B cell (primary cell): ENCODE measurements around the gene OCA2. TPM values are rescaled to one million over a fixed set of nuclear protein-coding genes. Genes with fewer than 3 reads are reported as not detected.

Source experiments
- ATAC-seq: fragments of 200-7000 bp; cut with Tn5 transposase; one replicate; pipeline ENCODE4 v1.10.0; 2021; ENCODE audit warnings: low read depth, mild to moderate bottlenecking, moderate number of reproducible peaks, moderate library complexity
- CTCF ChIA-PET: fragments of 350-600 bp; sonication (Branson Sonifier 250); formaldehyde crosslinking; loops from one replicate; lab custom pipeline; 2021; ENCODE audit warnings: antibody characterized with exemption, inconsistent platforms; lab: Charles Lee
- POLR2A ChIA-PET: fragments of 350-600 bp; sonication (Branson Sonifier 250); formaldehyde crosslinking; loops from one replicate; lab custom pipeline; 2021; ENCODE audit warnings: antibody characterized with exemption; lab: Charles Lee
- DNase-seq: peaks from one replicate; pipeline ENCODE4 v3.0.0; 2013
- H2AFZ ChIP-seq: 2 replicates; pipeline ENCODE4 v1.6.1; 2012; ENCODE audit warnings: mild to moderate bottlenecking, low read depth, low read length; ENCODE audit not compliant: insufficient read depth, poor library complexity, severe bottlenecking
- H3K27ac ChIP-seq, 2 donors: 1 replicate in 1 of 2; 2 replicates in 1 of 2; pipeline ENCODE4 v1.5.1; 2012 to 2013; ENCODE audit warnings: low read length in 2 of 2, mild to moderate bottlenecking in 2 of 2, moderate library complexity in 1 of 2
- H3K27me3 ChIP-seq, 4 experiments: fragments of 200-600 bp in 1 of 4; sonication (generic) in 1 of 4; replicated peaks in 1 of 4; 1 replicate in 2 of 4; 2 replicates in 2 of 4; pipeline versions ENCODE4 v1.6.1 to v1.7.0; 2013 to 2016; ENCODE audit warnings: low read length in 3 of 4, mild to moderate bottlenecking in 2 of 4, mixed read lengths in 1 of 4, moderate library complexity in 1 of 4; ENCODE audit not compliant: insufficient read depth in 4 of 4, control insufficient read depth in 3 of 4; ENCODE audit errors: control extremely low read depth in 1 of 4
- H3K36me3 ChIP-seq, 2 experiments: replicated peaks in 1 of 2; 1 replicate in 1 of 2; 2 replicates in 1 of 2; pipeline versions ENCODE4 v1.6.1 to v1.7.1; 2013; ENCODE audit warnings: low read length in 1 of 2; ENCODE audit not compliant: insufficient read depth in 2 of 2, control insufficient read depth in 1 of 2; ENCODE audit errors: control extremely low read depth in 1 of 2, extremely low read depth in 1 of 2
- H3K4me1 ChIP-seq, 2 donors: fragments of 200-600 bp in 1 of 2; sonication (generic) in 1 of 2; 1 replicate in 1 of 2; 2 replicates in 1 of 2; pipeline versions ENCODE4 v1.5.1 to v1.6.1; 2013 to 2017; ENCODE audit warnings: low read length in 2 of 2; ENCODE audit not compliant: control insufficient read depth in 2 of 2, insufficient read depth in 2 of 2
- H3K4me2 ChIP-seq: replicated peaks from 2 replicates; pipeline ENCODE3; 2012; ENCODE audit warnings: mild to moderate bottlenecking, low read depth, low read length; ENCODE audit not compliant: poor library complexity, severe bottlenecking
- H3K4me3 ChIP-seq, 5 experiments: fragments of 200-600 bp in 1 of 5; sonication (generic) in 1 of 5; 1 replicate in 3 of 5; 2 replicates in 2 of 5; pipeline versions ENCODE4 v1.5.1 to v1.7.0; 2011 to 2016; ENCODE audit warnings: low read length in 4 of 5, mild to moderate bottlenecking in 4 of 5, low read depth in 2 of 5, control low read depth in 1 of 5, moderate library complexity in 1 of 5; ENCODE audit not compliant: insufficient read depth in 1 of 5; ENCODE audit errors: control extremely low read depth in 1 of 5, extremely low read depth in 1 of 5
- H3K79me2 ChIP-seq: fragments of 200-600 bp; sonication (generic); one replicate; pipeline ENCODE4 v1.6.0; 2016; ENCODE audit warnings: low read length; ENCODE audit not compliant: control insufficient read depth, insufficient read depth
- H3K9ac ChIP-seq: fragments of 200-600 bp; sonication (generic); 2 replicates; pipeline ENCODE4 v1.6.1; 2017; ENCODE audit warnings: mild to moderate bottlenecking, low read length, moderate library complexity
- H3K9me3 ChIP-seq, 3 donors: one replicate each; pipeline versions ENCODE4 v1.6.1 to v1.7.1; 2013; ENCODE audit warnings: low read length in 2 of 3; ENCODE audit not compliant: control insufficient read depth in 2 of 3, insufficient read depth in 1 of 3; ENCODE audit errors: control extremely low read depth in 1 of 3
- H4K20me1 ChIP-seq: 2 replicates; pipeline ENCODE4 v1.6.0; 2012; ENCODE audit warnings: mild to moderate bottlenecking, low read length; ENCODE audit not compliant: insufficient read depth, control insufficient read depth, poor library complexity, severe bottlenecking
- H3K27ac Mint-ChIP-seq: one replicate; pipeline ENCODE4 v1.8.0; 2021; ENCODE audit warnings: mixed read lengths
- H3K27me3 Mint-ChIP-seq: one replicate; pipeline ENCODE4 v1.8.0; 2021; ENCODE audit warnings: mixed read lengths
- H3K4me1 Mint-ChIP-seq: one replicate; pipeline ENCODE4 v1.8.0; 2021; ENCODE audit warnings: mixed read lengths
- H3K4me3 Mint-ChIP-seq: one replicate; pipeline ENCODE4 v1.8.0; 2021; ENCODE audit warnings: mixed read lengths
- H3K9me3 Mint-ChIP-seq: one replicate; pipeline ENCODE4 v1.8.0; 2022; ENCODE audit warnings: mixed read lengths; ENCODE audit not compliant: insufficient read depth
- CTCF ChIP-seq: fragments of 200-600 bp; IDR thresholded peaks from one replicate; pipeline ENCODE4 v1.8.0; 2022; ENCODE audit warnings: antibody characterized with exemption, mild to moderate bottlenecking
- EZH2 ChIP-seq: IDR thresholded peaks from 2 replicates; pipeline ENCODE4 v1.6.1; 2012; ENCODE audit warnings: borderline replicate concordance, low read depth, mild to moderate bottlenecking, moderate library complexity, low read length; ENCODE audit not compliant: insufficient read depth, poor library complexity, severe bottlenecking
- WGBS: methylation state at CpG from one replicate; pipeline ENCODE4 v1.1.5; 2013; ENCODE audit warnings: missing lambda C conversion rate; ENCODE audit not compliant: insufficient coverage; 5-methylcytosine and 5-hydroxymethylcytosine counted together
- intact Hi-C: fragments of 100-400 bp; cut with micrococcal nuclease; formaldehyde crosslinking; loops from one replicate; pipeline ENCODE4 v1.10.0; 2022
- polyA plus RNA-seq: library from polyadenylated mRNA; depleted of rRNA; stranded (reverse); fragments of >200 nt; gene quantifications from 2 replicates; pipeline ENCODE4 v1.2.3, GENCODE V29; 2012
- total RNA-seq, 2 donors: library from RNA; stranded (reverse); fragments of 120-200 nt in 1 of 2; gene quantifications; 1 replicate in 1 of 2; 2 replicates in 1 of 2; pipeline versions ENCODE4 v1.2.3 to v1.2.4, GENCODE V29; 2013 to 2022

OCA2 gene
- total and polyA plus RNA-seq, 2 donors (not counting 1 experiment from before 2014, with no cell fraction given), result 0.12 TPM; not detected in 1

DNA sequence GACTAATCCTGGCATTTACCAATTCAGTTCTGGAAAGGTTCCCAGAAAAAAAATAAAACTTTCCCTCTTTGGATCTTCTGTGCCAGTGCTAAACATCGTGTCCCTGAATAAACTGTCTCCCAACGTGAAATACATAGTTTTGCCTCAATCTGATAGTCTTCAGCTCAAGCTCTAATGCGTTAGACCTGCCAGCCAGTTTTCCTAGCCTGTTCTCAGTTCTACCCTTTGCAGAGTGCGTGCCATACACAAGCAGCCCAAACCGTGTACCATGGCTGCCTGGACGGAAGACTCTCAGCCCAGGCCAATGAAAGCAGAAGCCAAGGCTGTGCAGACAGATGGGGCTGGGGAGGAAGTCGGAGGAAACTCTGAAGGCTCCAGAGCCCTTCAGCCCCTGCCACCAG, 11.4 kb upstream of the OCA2 start:
- no peak overlapping the region for H3K27ac Mint-ChIP-seq
- Histone ChIP-seq H3K4me3 (no peak overlapping the region), H3K79me2 (no peaks in the 10 kb centered on the region), H3K36me3 (peaks cover 0 to 33% of the 10 kb centered on the region in 2 experiments), H2AFZ (no peak overlapping the region), H4K20me1 (no peaks in the 10 kb centered on the region), H3K4me2 (no peak overlapping the region), H3K27ac (no peak overlapping the region), H3K4me1 (peaks cover 19 to 21% of the 10 kb centered on the region in 2 donors), H3K27me3 (peaks cover 0 to 25% (median 13%) of the 10 kb centered on the region in 4 experiments), H3K9ac (no peak overlapping the region), H3K9me3 (peaks cover 0 to 8% (median 0%) of the 10 kb centered on the region in 3 donors)
- no peak for ATAC-seq
- no peak for TF ChIP-seq CTCF
- no peak for TF ChIP-seq EZH2
- H3K27me3 Mint-ChIP-seq, result peaks cover 14% of the 10 kb centered on the region
- WGBS, result 88% methylated on average over 6 of the region's 7 CpGs
- intact Hi-C loops, result no loop called here
- DNase-seq, result no peak
- H3K4me3 Mint-ChIP-seq, result no peak overlapping the region
- ChIA-PET POLR2A (no interaction called here), CTCF (interaction anchor here (0.7 to 1.2 kb wide), 2 partner anchors 16 to 67 kb away, joined by 3 to 5 read pairs; no protein-coding TSS in a partner anchor)
- peaks cover 15% of the 10 kb centered on the region for H3K4me1 Mint-ChIP-seq
- H3K9me3 Mint-ChIP-seq, result no peaks in the 10 kb centered on the region

DNA sequence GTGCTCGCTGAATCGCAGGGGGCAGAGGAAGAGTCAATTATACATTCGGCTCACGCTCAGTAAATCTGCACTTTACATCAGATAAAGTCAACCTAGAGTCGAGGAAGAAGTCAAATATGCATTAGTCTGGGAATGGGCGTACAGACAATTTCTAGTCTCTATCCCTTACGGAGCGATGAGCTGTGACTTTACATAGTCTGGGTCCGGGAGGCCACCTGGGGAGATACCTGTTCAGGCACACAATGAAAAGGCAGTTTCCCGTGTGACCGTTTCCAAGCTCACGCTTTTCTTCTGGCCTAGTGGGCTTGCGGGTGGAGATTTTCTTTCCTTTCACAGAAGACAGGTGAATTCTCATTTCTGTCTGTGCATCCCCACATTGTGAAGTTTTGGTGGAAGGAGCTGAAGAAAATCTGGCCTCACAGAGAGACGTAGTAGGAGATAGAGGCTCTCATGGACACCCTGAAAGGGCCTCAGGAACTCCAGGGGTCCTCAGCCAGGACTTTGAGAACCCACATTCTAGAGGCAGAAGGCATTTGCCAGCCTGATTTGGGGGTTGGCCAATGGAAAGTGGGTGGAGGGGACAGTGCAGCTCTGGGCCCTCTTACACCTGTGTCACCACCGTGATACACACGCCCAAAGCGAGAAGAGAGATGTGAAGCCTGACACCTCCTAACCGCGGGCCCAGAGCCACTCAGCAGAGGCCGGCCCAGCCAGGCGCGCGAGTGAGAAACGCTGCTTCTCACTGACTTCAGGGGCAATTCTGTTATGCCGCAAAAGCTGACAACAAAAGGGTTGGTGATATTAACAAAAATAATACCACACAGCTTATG, 10.7 kb upstream of the OCA2 start:
- no peak overlapping the region for H2AFZ ChIP-seq
- H3K27me3 ChIP-seq, result peaks cover 0 to 31% (median 16%) of the 10 kb centered on the region in 4 experiments
- no peak overlapping the region for H3K4me3 ChIP-seq
- H3K27ac ChIP-seq, result no peak overlapping the region
- H3K4me2 ChIP-seq, result no peak overlapping the region
- H3K9me3 ChIP-seq, result peaks cover 0 to 8% (median 0%) of the 10 kb centered on the region in 3 donors
- no peaks in the 10 kb centered on the region for H3K79me2 ChIP-seq
- POLR2A ChIA-PET, result no interaction called here
- peaks cover 0 to 28% of the 10 kb centered on the region in 2 experiments for H3K36me3 ChIP-seq
- no peak overlapping the region for H3K4me3 Mint-ChIP-seq
- 92% methylated on average over 14 of the region's 25 CpGs for WGBS
- no peaks in the 10 kb centered on the region for H3K9me3 Mint-ChIP-seq
- peaks cover 19 to 23% of the 10 kb centered on the region in 2 donors for H3K4me1 ChIP-seq
- peaks cover 16% of the 10 kb centered on the region for H3K4me1 Mint-ChIP-seq
- no peak overlapping the region for H3K9ac ChIP-seq
- TF ChIP-seq CTCF, result no peak
- TF ChIP-seq EZH2, result no peak
- CTCF ChIA-PET, result interaction anchor here (0.7 to 1.2 kb wide), 2 partner anchors 17 to 67 kb away, joined by 3 to 5 read pairs; no protein-coding TSS in a partner anchor
- DNase-seq (no peak), ATAC-seq (no peak)
- intact Hi-C loops, result no loop called here
- H4K20me1 ChIP-seq, result no peaks in the 10 kb centered on the region
- peaks cover 17% of the 10 kb centered on the region for H3K27me3 Mint-ChIP-seq
- no peak overlapping the region for H3K27ac Mint-ChIP-seq
